ENCODE data around the gene BCR.

BCR gene

DNA sequence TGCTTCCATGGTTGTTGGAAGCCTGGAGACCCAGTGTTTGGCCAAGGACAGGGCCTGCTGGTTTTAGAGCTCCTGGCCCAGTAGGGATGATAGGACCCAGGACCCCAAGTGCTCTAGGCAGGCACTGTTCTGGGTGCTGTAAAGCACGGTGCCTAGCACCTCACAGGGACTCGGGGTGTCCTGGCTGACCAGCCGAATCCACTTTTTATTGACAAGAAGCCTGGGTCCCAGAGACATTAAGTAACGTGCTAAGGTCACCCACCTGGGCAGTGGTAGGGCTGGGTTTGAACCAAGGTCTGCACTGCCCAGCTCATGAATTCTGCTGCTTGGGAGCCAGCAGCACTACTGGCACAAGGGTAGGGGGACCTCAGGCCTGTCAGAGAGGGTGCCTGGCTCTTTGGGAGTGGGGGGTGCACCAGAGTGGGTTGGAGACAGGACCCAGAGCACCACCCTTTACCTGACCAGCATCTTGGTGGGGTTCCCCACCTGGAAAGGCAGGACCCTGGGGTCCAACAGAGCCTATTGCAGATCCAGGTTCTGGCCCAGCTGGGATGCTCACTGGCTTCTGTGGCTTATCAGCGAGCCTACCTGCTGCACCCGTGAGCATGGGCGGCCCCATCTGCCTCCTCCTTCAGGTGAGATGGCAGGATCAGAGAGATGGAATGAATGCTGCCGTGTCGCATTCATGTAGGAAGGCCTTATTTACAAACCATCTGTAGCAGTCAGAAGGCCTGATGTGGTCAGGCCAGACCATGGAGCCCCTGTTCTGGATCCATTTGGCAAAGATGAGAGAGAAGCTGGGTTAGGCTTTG, 52.0 kb downstream of the BCR start:
- no peak for DNase-seq

DNA sequence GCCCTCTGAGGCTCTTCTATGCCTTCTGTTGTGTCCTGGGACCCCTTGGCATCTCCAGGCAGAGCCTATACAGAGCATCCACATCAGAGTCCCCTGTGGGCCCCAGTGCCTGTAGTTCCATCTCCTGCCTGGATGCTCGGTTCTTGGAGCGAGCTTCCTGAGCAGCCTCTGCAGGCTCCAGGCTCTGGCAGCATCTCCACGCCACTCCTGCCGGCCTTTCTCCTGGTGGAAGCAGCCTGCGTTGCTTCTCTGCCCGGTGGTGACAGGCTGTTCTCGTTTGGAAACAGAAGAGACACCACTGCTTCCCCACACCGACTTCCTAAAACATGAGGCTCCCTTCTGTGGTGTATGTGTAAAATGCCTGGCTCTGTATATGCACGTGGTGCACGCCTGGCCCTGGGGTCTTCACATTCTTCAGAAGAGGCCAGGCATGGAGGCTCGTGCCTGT, 52.8 kb downstream of the BCR start:
- no peak for DNase-seq

DNA sequence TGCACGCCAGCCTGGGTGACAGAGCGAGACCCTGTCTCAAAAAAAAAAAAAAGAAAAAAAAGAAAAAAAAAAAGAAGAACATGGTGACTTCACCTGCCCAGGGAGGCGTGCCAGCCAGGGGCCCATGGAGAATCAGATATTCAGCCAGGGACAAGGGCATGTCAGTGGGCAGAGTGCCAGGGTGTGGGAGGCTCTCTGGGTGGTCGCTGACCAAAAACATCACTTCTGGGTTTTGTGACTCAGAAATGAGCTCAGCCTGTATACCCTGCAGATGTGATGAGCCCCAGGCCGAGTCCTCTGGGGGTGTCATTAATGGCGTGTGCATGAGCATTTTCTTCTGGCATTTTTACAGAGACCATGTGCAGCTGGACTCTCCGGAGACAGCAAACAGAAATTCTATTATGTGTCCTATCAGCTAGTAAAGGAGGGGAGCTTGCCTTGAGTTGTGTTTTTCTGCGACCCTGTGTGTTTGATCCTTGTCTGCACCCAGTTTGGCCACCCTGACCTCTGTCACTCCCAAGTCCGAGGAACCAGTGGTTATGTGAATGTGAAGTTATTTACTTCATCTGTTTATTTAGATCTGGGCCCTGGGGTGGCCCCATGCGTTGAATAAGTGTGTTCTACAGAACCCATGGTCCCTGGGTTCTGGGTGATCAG, 53.6 kb downstream of the BCR start:
- no peak for DNase-seq

DNA sequence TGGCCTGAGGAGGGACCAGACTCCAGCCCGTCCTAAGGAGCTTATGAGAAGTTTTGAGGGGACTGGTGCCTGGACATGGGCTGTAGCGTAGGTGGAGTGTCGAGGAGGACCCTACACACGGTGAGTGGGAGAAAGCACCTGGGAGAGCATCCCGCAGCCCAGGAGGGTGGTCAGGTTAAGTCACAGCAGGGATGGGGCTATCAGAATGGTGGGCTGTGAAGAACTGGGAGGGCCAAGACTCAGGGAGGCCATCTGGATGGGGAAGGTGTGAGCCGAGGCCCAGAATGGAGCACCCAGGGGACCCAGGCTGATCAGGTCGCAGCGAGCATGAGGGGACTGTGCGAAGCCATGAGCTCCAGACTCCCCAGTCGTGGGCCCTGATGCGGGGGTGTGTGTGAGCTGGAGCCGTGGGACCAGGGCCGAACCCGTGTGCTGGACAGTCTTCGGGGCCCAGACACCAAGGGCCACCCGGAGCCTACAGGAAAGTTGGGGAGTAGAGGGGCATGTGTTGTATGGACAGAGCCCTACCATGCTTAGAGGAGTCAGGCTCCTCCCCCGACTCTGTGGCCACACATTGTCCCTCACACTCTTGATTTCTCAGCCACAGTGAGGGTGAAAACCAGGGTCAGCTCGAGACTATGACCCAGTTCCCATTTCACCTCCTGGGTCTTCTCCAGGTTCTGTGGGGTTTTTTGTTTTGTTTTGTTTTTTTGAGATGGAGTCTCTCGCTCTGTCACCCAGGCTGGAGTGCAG, 54.3 kb downstream of the BCR start:
- DNase-seq, result no peak

DNA sequence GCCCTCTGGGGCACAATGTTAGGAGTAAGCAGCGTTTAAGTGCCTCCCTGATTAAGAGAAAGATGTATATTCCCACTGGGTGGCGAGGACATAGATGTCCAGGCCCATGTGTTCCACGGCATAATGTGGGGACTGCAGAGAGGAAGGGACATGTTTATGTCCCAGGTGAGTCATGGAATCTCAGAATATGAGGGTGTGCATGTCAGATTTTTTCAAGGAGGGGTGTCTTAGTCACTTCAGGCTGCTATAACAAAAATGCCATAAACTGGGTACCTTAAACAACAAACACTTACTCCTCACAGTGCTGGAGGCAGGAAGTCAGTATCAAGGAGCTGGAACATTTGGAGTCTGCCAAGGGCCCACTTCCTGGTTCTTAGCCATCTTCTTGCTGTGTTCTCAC, 55.1 kb downstream of the BCR start:
- DNase-seq, result no peak

DNA sequence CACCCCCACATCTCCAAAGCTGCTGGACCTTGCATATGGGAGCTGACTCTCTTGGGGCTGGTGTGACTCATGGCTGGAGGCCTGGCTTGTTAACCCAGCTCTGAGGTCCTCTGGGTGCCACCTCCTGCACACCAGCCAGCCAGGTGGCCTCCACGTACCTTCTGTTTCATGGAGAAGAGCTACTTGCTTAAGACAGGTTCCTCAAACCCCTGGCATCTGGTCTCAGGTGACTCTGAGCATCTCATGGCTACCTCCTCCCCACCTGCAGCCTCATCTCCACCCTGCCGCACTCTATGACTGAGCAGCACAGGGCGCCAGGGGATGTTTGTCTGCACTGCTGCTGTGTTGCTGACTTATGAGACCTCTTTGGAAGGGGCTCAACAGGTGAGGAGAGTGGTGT, 55.7 kb downstream of the BCR start:
- DNase-seq, result no peak

DNA sequence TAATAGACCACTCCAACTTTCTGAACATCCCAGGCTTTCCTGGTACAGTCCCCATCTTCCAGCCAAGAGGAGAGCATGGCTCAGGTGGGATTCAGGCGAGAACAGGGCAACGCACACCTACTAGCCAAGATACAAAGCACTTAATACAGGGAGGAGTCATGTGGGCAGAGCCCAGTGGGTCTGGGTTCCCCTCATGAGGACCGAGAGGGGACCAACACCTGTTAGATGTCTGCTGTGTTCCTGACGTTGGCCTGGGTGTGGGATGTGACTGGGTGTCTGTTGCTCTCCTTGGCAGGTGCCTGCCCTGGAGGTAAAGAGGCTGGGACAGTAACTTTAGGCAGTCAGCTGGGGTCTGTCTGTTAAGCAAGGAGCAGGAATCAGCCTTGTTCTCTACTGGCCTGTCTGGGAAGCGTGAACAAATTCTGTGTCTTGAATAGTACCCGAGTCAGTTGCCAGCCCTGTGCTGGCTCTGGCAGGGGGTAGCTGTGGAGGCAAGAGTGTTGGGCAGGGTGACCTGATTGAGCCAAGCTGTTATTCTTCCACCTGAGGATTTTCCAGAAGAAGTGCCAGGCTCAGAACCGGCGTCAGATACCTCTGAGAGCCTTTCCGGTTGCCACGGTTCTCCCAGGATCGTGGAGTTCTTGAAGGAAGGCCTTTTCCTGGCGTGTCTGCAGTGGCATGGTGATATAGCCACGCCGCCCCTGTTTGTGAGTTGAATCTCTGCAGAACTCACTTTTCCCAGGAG, 56.3 kb downstream of the BCR start:
- no peak for DNase-seq

DNA sequence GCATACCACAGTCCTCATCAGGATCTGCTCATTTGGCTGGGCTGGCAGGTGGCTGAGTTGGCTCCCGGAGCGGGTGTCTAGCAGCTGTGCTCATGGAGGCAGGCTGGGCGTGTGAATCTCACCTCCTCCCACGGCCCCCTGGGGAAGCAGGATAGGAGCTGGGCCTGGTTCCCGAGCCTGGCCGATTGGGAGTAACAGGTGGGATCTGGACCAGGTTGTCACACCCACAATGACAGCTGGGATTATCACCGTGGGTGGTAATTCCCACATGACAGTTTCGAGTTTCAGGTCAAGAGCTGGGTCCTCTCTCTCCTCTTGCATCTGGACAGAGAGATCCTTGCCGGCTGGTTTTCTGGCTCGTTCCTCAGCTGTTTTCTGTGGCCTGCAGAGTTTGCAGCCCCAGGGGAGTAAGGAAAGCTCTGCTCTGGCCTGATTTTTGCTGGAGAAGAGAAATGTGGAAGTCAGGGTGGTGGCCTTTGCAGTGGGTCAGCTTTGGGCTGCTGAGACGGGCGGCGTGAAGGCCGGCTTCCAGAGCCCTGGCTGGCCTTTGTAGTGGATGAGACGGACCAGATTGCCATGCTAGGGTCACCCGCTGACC, 57.0 kb downstream of the BCR start:
- DNase-seq, result no peak

DNA sequence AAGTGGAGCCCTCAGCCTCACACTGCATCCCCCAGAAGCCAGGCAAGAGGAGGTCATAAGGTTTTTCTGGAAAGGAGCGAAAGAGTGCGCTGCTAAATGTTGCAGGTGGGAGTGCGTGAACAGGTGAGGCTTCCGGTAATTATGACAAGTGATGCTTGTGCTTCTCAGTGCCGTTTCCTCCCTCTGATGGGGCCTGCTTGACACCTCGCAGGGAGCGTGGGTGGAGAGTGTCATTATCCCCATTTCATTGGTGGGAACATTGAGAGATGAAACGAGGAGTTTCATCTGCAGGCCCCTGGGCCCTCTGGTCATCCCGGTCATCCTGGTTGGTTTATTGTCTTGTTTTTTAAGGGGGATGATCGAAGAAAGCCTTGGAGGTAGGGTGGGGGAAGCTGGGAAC, 57.5 kb downstream of the BCR start:
- DNase-seq, result no peak

DNA sequence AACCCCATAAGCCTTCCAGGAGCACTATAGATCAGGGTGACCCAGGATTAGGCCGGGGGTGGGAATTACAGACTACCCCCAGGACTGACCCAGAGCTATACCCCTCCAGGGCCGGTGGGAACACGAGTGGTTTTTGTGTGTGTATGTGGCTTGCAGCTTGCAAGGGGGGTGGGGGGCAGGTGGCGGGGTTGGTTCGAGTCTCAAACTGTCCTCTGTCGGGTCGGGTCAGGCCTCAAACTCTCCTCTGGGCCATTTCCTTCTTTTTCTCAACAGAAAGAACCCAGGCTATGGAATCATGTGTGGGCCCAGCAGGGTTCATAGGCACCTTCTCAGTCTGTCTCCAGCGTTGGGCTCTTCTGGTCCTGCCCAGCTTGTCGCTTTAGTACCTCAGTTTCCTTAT, 58.4 kb downstream of the BCR start:
- DNase-seq, result no peak

DNA sequence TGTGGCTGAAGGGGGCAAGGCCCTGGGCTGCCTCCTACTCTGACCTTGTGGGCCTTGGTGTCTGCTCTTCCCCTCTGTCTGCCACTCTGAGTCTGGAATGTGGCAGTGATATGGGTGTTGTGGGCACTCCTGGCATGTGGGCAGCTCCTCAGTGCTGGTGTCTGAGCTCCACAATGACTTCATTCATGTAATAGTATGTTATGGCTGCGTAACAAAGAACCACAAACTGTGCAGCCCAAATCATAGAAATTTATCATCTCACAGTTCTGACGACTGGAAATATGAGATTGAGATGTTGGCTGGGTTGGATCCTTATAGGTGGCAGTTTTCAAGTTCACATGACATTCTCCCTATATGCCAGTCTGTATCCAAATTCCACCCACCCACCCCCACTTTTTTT, 59.1 kb downstream of the BCR start:
- no peak for DNase-seq

DNA sequence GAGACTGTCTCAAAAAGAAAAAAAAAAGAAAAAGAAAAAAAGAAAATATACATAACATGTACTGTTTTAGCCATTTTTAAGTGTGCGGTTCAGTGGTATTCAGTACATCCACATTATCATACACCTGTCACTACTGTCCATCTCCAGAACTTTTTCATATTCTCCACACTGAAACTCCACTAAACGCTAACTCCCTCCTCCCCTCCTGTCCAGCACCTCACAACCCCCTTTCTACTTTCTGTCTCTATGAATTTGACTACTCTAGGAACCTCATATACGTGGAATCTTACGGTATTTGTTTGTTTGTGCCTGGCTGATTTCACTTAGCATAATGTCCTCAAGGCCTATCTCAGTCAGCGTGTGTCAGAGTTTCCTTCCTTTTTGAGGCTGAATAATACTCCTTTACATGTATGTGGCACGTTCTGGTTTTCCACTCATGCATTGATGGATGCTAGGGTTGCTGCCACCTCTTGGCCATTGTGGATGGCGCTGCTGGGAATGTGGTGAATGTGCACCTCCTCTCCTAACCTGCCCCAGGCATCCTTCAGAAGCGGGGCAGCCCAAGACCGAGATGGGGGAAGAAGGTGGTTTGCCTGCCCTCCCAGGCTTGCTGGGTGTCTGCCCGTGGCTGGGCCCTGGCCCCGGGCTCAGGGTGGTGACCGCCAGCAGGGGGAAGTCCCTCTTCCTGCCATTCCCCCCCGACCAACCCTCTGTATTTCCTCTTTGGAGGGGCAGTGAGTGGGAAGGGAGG, 60.5 kb downstream of the BCR start:
- no peak for DNase-seq

DNA sequence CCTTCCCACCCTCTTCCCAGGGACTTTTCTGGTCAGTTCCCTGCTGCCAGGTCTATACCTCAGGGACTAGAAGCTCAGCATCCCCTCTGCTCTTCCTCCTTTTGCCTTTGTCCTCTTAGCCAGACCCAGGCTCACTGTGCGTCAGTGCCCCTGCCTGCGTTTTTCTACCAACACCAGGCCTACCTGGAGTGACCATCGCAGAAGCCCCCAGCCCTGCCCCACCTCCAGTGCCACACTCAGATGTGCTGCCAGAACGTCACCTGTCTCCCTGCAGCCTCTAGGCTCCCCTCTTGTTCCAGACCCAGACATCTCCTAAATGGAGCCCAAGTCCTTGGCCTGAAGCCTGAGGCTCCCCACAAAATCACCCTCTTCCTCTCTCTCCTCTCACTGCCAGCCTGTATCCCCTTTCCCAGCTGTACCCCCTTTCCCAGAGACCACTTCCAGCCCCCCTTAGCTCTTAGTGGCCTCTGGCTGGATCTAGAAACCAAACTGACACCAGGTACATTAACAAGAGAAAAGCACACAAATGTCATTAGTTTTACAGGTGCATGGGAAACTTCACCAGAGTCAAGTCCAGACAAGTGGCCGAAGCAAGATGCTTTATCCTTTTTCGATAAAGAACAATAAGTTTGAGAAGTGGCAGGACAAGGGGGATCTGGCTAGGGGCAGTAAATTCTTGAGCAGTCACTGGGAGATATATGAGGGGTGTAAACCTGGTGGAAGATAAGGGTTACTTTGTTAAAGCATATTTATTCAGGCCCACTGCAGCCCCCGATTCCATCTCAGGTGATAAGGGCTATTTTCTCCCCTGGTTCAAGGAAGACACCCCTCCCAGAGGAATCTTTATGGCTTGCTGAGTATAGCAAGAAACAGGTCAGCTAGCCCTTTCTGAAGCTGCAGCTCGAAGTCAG, 61.5 kb downstream of the BCR start:
- DNase-seq, result no peak

DNA sequence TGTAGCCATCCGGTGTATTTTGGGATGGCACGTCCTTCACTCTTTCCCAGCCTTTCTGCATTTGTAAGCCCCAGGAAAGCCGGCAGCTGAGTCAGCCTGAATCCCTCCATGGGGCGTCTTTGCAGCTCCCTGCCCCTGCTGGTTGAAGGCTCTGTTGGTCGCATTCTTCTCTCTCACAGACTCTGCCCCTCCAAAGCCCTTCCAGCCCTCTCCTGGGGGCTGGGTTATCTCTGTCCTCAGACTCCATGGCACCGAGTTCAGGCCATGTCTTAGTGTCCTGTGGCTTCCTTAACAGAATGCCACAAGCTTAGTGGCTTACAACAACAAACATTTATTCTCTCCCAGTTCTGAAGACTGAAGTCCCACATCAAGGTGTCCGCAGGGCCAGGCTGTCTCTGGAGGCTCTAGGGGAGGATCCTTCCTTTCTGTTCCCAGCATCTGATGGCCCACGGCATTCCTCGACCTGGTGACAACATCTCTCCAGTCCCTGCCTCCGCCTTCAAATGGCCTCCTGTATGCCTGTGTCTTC, 62.2 kb downstream of the BCR start:
- no peak for DNase-seq

DNA sequence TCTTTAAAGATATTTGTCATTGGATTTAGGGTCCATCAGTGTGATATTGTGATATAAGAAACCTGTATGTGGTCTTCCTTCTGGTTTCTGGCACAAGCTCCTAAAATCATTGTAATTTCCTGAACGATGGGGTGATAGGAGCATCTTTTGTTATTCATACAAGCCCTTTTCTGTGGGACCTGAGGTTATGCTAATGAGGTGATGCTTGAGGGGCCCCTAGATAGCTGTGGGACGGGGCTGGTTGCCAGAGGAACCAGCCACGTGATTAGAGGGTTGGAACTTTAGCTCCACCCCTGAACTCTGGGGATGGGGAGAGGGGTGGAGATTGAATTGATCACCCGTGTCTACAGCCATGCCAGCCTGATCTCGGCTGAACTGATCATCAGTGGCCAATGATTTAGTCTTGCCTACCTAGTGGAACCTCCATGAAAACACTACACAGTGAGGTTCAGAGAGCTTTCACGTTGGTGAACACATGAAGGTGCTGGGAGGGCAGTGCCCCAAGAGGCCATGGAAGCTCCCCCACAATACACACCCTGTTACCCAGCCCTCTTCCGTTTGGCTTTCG, 62.8 kb downstream of the BCR start:
- peak in 3 of 4 experiments; percentile 12 to 50 (median 25) for DNase-seq

DNA sequence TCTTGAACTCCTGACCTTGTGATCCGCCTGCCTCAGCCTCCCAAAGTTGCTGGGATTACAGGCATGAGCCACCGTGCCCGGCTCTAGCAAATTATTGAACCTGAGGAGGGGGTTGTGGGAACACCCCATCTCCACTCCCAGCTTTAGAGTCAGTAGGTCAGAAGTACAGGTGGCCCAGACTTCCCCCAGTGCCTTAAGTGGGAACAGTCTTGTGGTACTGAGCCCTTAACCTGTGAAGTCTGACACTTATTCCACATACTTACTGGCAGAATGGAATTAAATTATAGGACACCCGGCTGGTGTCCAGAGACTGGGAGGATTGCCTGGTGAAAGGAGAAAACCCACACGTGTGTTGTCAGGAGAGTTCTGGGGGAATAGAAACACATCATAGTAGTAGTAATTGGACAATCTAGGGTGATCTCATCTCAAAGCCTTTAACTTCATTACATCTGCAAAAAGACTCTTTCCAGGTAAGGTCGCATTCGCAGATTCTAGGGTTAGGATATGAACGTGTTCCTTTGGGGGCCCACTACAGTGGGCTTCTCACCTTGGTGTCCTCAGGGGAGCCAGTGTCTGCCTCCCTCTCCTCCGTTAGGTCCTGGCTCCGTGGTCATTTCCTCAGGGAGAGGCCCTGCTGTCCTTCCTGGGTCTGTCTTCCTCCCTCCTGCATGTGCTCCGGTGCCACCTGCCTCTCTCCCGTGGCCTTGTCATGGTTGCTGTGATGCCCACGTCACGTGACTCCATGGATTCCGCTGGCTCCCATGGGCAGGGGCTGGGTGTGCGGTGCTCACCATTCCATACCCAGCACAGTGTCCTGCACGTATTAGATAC, 63.8 kb downstream of the BCR start:
- no peak for DNase-seq

DNA sequence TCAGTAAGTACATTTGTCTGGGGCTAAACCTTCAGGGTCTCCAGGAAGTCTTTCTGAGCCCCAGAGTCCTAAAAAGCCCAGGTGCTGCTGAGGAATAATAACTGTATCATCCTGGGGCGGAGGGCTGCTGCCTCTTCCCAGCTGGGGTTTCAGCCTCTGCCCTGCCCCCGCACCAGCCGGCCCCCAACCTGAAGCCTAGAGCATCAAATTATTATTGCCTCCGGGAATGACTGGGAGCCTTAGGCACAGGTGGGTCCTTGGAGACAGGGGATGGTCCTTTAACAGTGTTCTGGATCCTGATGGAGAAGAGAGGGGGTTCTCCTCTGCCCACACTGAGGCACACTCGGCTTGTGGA, 64.4 kb downstream of the BCR start:
- DNase-seq, result no peak

DNA sequence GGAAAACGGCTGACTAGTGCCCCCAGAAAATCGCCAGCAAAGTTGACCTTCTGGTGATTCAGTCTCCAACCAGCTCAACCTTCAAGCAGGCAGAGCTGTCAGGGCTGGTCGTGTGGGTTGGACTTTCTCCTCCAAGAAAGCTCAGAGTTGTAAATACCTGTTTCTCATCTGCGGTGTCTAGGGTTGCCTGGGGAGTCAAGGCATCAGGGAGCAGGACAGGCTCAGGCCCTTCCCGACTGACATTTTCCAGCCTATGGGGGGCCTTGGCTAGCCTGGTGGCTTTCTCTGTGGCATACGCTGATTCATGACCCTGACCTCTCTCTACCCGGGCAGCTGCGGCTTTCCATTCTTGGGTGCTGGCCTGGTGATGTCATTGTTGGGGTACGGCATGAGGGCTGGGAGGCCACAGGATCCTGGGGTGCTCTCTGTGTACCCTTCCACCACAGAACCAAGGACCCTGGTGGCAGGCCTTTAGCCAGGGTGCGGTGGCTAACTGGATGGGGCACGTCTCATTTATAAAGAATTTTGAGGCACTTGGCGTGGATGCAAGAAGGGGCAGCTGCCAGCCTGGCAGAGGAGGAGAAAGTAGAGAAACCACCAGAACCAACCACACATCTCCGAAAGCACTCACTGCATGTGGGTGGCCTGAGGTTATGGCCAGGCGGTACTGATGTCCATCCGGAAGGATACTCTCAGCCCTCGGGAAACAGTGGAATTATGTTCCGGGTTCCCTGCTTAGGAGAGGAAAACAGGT, 64.9 kb downstream of the BCR start:
- DNase-seq, result no peak

DNA sequence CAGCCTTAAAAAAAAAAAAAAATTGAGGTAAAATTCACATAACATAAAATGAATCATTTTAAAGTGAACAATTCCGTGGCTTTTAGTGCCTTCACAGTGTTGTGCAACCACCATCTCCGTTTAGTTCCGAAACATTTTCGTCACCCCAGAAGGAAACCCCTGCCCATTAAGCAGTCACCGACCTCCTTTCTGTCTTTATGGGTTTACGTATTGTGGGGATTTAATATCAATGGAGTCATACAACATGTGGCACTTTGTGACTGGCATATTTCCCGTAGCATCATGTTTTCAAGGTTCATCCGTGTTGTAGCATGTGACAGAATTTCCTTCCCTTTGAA, 65.5 kb downstream of the BCR start:
- no peak for DNase-seq

Measured in activated naive CD4-positive, alpha-beta T cell (primary cell).